Kidney (tissue), 14 donors: ENCODE data around the gene USH2A. TPM values are rescaled to one million over a fixed set of nuclear protein-coding genes. Genes with fewer than 3 reads are reported as not detected.

Experiments used
- DNase-seq, 5 donors: peaks; one replicate each; pipeline ENCODE4 v3.0.0-alpha.2; 2013 to 2020
- FAIRE-seq: peaks from 2 replicates; lab custom pipeline; 2012; peaks lifted over from hg19 to GRCh38; lab: Jason Lieb, UNC
- H3K27ac ChIP-seq, 2 donors: one replicate each; pipeline ENCODE4 v1.7.0; 2013; ENCODE audit warnings: low read depth in 2 of 2, low read length in 2 of 2, inconsistent platforms in 1 of 2
- H3K27me3 ChIP-seq: one replicate; pipeline ENCODE4 v1.7.1; 2013; ENCODE audit warnings: low read length, inconsistent platforms; ENCODE audit not compliant: control insufficient read depth, insufficient read depth
- H3K36me3 ChIP-seq, 3 donors: one replicate each; pipeline versions ENCODE4 v1.7.0 to v1.7.1; 2013; ENCODE audit warnings: low read length in 3 of 3, control low read depth in 1 of 3, inconsistent platforms in 1 of 3; ENCODE audit not compliant: insufficient read depth in 3 of 3, control insufficient read depth in 2 of 3
- H3K4me1 ChIP-seq, 3 donors: one replicate each; pipeline versions ENCODE4 v1.7.0 to v1.7.1; 2013; ENCODE audit warnings: low read length in 3 of 3, inconsistent platforms in 1 of 3, low read depth in 1 of 3; ENCODE audit not compliant: control insufficient read depth in 2 of 3, insufficient read depth in 2 of 3
- H3K4me3 ChIP-seq, 3 donors: one replicate each; pipeline versions ENCODE4 v1.7.0 to v1.8.1; 2013; ENCODE audit warnings: low read length in 3 of 3, control low read depth in 1 of 3, inconsistent platforms in 1 of 3
- H3K9ac ChIP-seq, 3 donors: one replicate each; pipeline versions ENCODE4 v1.7.0 to v1.7.1; 2013; ENCODE audit warnings: low read length in 3 of 3, control low read depth in 1 of 3, inconsistent platforms in 1 of 3
- H3K9me3 ChIP-seq, 3 donors: one replicate each; pipeline versions ENCODE4 v1.7.0 to v1.7.1; 2013; ENCODE audit warnings: low read length in 3 of 3, control low read depth in 1 of 3, inconsistent platforms in 1 of 3; ENCODE audit not compliant: control insufficient read depth in 2 of 3, insufficient read depth in 1 of 3
- intact Hi-C: fragments of 100-400 bp; cut with DNase I; formaldehyde crosslinking; loops from one replicate; pipeline ENCODE4 v1.11.1; 2022
- polyA plus RNA-seq: library from polyadenylated mRNA; stranded (reverse); fragments of 350-450 nt; fragmentation: Illumina TruSeq; extraction: RNeasy Lipid Tissue Mini Kit (QIAGEN cat#74804); gene quantifications from one replicate; pipeline ENCODE4 v1.2.3, GENCODE V29; 2014; ENCODE audit warnings: low read depth, low replicate concordance; ENCODE audit not compliant: insufficient read depth
- total RNA-seq: library from RNA; stranded (reverse); fragmentation: NEBNext Ultra II Directional; extraction: Animal tissue kit (Norgen Biotek cat#: 25700); gene quantifications from one replicate; pipeline ENCODE4 v1.2.1, GENCODE V29; 2021
- TF ChIP-seq, protein P1 (sequence below): IDR thresholded peaks from 3 replicates; pipeline ENCODE4 v1.5.1; 2012; ENCODE audit warnings: mild to moderate bottlenecking, moderate library complexity, borderline replicate concordance; ENCODE audit not compliant: insufficient read depth; ENCODE audit errors: extremely low read depth
- donor health status: control.
- donor health status: control.
- donor health status: control.
- donor health status: control.
- donor health status: control.
- donor health status: DM: yes; HTN: yes; CAD: no.
- donor health status: Normal renal cell carcinoma (clear cell type).

The USH2A gene
- total and polyA plus RNA-seq, 2 donors from 2014 or later: 0.06 TPM; not detected in 1

DNA sequence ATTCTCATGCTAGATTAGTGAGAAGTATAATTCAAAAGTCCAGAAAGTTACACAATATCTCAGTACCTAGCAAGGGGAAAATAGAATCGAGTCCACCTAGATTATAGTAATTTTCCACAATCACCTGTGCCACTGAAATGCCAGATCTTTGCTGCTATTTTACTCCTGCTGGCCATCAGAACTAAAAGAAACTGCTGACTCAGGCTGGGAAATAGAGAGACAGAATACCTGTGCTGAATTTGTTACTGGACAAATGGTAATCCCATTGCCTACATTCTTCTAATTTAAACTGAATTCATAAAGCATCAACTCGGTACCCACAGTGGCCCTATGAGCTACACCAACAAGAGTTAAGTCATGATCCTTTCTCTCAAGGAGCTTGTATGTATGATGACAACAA is 55.0 kb downstream of the USH2A start:
- Histone ChIP-seq H3K4me1 (no peaks in the 10 kb centered on the region), H3K27me3 (no peaks in the 10 kb centered on the region), H3K4me3 (no peak overlapping the region), H3K9ac (no peak overlapping the region), H3K36me3 (no peaks in the 10 kb centered on the region), H3K9me3 (no peaks in the 10 kb centered on the region), H3K27ac (no peak overlapping the region)
- TF ChIP-seq, protein P1, sequence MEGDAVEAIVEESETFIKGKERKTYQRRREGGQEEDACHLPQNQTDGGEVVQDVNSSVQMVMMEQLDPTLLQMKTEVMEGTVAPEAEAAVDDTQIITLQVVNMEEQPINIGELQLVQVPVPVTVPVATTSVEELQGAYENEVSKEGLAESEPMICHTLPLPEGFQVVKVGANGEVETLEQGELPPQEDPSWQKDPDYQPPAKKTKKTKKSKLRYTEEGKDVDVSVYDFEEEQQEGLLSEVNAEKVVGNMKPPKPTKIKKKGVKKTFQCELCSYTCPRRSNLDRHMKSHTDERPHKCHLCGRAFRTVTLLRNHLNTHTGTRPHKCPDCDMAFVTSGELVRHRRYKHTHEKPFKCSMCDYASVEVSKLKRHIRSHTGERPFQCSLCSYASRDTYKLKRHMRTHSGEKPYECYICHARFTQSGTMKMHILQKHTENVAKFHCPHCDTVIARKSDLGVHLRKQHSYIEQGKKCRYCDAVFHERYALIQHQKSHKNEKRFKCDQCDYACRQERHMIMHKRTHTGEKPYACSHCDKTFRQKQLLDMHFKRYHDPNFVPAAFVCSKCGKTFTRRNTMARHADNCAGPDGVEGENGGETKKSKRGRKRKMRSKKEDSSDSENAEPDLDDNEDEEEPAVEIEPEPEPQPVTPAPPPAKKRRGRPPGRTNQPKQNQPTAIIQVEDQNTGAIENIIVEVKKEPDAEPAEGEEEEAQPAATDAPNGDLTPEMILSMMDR: no peak
- DNase-seq (no peak), FAIRE-seq (no peak)
- intact Hi-C loops: no loop called here

DNA sequence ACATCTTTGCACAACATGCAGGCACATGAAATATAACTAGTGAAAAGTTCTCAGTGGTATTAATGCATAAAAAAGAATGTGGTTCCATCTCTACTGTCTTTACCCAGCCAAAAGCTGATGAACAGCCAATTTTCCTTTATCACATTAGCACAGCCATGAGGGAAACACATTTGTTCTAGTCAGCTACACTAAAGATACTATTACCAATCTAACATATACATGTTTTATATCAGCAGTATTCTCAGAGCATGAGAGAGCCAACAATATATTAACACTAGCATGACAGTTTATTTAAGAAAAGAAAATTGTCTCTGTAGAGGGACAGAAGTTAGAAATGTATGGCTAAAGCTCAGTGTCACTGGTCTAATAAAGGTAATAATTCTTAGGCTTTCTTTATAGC is 56.3 kb downstream of the USH2A start:
- FAIRE-seq (no peak), DNase-seq (no peak)
- Histone ChIP-seq H3K27me3 (no peaks in the 10 kb centered on the region), H3K9me3 (no peaks in the 10 kb centered on the region), H3K9ac (no peak overlapping the region), H3K27ac (no peak overlapping the region), H3K4me1 (no peaks in the 10 kb centered on the region), H3K36me3 (no peaks in the 10 kb centered on the region), H3K4me3 (no peak overlapping the region)
- TF ChIP-seq, protein P1: no peak
- intact Hi-C loops: no loop called here

DNA sequence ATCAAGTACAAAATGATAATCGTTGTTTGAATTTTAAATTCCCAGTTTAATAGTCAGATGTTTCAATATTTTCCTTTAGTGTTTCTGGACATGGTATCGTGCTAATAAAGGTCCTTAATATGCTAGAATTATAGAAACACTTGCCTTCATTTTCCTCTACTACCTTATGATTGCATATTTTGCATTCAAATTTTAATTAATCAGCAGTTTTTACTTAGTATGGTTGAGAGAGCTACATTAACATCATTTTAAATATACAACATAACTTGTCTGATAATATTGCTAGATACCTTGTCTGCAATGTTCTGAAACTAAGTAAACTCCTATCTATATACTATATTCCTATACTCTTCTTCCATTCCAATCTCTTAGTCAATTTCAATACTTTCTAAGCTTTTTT is 66.3 kb downstream of the USH2A start:
- no peak overlapping the region for H3K9ac ChIP-seq
- TF ChIP-seq, protein P1: no peak
- no peaks in the 10 kb centered on the region for H3K9me3 ChIP-seq
- DNase-seq (no peak), FAIRE-seq (peak; percentile 3)
- no peaks in the 10 kb centered on the region for H3K27me3 ChIP-seq
- H3K27ac ChIP-seq: no peak overlapping the region
- H3K4me3 ChIP-seq: no peak overlapping the region
- no peaks in the 10 kb centered on the region for H3K4me1 ChIP-seq
- intact Hi-C loops: no loop called here
- H3K36me3 ChIP-seq: no peaks in the 10 kb centered on the region

DNA sequence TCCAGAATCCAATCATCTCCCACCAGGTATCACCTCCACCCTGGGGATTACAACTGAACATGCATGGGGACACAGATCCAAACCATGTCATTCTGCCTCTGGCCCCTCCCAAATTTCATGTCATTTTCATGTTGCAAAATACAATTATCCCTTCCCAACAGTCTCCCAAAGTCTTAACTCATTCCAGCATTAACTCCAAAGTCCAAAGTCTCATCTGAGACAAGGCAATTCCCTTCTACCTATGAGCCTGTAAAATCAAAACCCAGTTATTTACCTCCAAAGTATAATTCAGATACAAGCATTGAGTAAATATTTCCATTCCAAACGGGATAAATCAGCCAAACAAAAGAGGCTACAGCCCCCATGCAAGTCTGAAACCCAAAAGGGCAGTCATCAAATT is 73.1 kb downstream of the USH2A start:
- Histone ChIP-seq H3K27me3 (no peaks in the 10 kb centered on the region), H3K9ac (no peak overlapping the region), H3K4me3 (no peak overlapping the region), H3K9me3 (no peaks in the 10 kb centered on the region), H3K36me3 (no peaks in the 10 kb centered on the region), H3K27ac (no peak overlapping the region), H3K4me1 (no peaks in the 10 kb centered on the region)
- DNase-seq (no peak), FAIRE-seq (no peak)
- TF ChIP-seq, protein P1: no peak
- intact Hi-C loops: no loop called here
